Fibroblast of gingiva (primary cell): ENCODE data around the gene PDE1A.

ENCODE experiments used
- DNase-seq: peaks from one replicate; pipeline ENCODE4 v3.0.0-alpha.2; 2011; ENCODE audit warnings: low read depth

PDE1A gene

DNA sequence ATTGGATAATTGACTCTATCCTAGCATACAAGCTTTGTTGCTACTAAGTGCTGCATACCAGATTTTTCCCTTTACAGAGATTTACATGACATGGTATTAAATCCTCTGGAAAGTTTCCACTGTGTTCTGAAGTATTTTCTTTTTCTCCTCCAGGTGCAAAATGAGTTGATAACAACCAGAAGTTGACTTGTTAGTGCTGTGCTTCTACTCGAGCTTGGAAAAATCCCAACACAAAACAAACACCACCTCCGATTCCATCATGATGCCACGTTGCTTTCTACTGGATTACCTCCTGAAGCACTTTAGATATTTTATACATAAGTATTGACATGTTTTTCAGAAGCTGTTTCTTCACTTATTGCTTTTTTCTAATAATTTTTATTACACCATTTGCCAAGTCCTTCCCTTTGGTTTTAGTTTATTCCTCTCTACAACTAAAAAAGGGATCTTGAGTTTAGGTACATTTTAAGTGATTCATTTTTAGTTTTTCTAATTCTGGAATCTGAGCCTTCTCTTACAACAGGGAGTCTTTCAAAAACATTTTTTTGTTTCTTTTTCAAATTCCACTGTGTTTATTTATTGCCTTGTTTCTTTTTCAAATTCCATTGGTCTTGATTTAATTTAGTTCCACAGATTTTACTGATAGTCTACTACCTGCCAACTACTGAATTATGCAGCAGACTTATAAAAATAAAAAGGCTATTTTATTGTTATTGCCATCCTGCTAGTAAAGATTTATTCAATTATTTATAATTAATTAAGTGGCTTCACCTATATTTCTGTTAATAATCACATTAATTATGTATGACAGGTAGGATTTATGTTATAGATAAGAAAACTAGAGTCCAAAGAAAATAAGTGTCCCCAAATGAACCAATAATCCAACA, 297.8 kb downstream of the PDE1A start:
- peak; percentile 37 for DNase-seq

DNA sequence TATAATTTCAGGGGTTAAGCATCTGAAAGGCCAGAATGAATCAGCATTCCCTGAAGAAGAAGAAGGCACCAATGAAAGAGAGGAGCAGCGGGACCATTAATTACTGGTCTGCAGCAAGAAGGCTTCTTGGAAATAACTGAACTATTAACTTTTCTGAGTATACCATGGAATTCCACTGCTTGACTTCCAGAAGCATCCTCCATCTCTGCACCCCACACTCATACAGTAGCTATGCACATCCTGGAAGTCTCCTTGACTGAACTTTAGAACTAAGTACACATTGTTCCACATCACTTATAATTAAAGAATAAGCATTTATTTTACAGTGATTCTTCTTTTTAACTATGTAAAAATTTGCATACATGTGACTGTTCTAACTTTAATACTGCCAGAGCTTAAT, 309.6 kb downstream of the PDE1A start:
- peak; percentile 2 for DNase-seq

DNA sequence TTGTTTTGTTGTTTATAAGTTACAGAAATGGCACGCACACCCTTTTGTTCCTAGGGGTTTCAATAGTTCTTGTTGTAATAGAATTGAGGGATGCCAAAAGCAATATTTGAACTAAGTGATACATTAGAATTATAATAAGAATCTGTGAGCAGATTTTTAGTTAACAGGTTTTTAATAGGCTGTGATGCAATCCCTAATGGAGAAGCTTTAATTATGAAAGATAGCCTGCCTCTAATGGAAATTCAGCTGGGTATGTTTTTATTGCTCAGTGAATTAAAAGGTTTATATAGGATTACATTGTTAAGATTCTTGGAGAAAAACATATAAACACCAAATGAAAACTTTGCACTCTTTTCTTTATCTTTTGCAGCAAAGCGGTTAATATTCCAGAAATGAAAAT, 310.1 kb downstream of the PDE1A start:
- no peak for DNase-seq

DNA sequence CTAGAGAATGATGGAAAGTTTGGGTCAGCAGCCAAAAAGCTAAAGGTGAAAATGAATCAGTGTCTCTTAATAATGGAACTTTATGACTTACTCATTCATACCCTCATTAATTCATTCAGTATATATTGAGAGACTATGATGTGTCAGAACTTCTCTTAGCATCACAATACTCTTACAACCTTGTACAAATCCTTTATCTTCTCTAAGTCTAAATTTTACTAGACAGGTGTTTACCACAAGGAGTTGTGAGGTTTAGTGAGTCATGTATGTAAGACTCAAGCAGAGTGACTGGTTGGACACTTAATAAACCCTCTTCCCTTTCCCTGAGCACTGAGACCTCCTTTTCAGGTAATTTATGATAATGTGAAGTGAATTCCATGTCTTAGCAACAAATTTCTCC, 311.6 kb downstream of the PDE1A start:
- DNase-seq, result no peak

DNA sequence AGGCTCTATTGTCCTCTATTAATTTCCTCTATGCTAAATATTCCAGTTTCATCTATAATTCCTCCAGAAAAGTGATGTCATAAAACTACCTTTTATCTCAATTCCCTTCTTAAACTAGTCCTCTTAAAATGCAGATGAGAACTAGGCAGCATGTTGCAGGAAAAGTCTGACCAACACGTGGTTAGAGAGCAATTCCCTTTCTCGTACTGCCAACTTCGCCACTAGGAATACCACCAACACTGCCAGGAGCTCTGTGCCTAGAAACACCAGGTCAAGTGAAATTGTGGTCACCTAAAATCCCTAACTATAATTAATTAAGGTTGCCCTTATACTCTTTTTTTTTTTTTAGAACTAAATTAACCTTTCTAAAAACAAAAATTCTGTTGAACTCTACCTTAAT, 313.5 kb downstream of the PDE1A start:
- no peak for DNase-seq

DNA sequence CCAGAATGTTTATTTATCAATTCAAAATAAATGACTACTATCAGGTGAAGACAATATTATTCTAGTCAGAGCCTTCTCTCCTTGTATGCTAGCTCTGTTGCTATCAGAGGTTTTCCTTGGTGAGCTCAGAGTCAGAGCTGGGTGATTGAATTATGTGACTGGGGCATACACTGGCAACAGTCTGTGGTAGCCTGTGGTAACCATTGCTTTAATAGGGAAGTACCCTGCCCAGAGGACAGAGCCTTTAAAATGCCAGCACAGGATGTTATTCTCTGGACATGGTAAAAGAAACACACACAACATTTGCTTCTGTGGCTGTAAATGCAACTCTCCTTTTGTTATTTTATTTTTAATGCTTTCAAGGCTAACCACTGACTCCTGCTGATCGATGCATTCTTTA, 316.5 kb downstream of the PDE1A start:
- no peak for DNase-seq

DNA sequence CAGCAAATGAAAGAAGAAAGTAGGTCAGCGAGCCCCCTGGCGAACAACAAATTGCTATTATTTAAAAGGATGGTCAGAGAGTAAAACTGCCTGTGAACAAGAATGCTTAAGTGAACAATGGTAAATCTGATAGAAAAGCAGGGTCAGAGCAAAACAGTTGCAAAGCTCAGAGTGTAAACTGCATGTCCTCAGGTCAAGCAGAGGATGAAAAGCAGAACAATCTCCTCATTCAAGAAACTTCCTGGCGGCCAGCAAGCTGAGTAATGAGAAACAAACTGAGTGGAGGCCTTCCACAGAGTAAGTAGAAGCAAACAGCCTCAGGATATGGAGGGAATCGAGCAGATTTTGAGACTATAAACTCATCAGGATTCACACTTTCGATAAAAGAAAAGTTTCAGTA, 323.3 kb downstream of the PDE1A start:
- DNase-seq, result peak; percentile 1

DNA sequence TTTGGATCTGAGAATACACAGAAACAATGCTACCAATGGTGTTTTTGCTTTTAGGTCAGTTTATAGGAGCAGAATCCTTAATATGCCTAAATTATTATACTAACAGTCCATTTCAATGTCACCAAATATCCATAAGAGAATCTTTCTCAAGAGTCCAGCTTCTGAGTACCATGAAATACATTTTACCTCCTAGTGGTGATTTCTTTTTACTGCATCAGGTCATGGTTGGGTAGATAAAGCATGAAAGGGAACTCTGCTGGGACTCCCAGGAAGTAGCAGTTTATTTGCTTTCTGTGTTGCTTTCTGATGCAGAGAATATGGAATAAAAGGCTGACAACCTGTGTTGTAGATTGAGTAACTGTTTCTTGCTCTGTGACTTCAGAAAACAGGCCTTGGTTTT, 325.6 kb downstream of the PDE1A start:
- DNase-seq, result no peak

DNA sequence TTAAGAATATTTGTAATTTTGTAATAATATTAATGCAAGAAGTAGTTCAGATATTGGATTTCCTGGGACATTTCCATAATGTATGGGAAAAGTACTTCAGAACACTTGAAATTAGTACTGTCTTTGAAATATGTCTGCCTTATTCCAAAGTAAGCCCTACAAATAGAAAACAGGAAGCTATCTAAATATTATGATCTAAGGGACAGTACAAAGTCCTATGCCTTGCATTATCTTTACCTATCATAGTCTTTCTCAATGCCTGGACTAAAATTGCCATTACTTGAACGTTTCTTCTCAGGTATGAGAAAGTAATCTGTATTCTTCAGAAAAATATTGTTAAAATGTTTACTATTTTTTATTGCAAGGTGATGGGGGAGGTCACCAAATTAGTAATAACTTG, 328.2 kb downstream of the PDE1A start:
- DNase-seq, result no peak

DNA sequence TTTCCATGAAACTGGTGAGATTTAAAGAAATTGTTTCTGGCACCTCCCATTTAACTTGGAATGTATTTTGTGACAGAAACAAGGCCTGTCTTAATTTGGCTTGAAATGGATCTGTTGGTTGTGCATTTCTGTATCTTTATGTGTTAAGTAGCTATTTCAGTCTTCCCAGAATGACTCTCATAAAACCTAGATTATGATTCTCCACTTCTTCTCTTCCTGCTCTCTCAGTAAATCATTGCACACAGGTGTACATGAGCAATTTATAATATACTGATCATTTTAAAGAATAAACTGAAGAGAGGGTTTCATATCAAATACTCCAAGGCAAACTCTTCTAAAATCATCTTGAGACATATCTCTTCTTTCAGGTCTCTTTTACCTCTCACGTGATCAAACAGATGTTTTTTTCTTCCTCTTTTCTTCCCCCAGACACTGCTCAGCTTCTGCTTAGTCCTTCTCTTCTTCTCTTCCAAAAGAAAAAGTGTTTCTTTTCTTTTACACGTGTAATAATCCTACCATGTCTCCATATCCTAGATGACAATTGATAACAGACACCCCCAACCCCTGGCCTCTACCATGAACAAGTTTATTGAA, 329.2 kb downstream of the PDE1A start:
- no peak for DNase-seq

DNA sequence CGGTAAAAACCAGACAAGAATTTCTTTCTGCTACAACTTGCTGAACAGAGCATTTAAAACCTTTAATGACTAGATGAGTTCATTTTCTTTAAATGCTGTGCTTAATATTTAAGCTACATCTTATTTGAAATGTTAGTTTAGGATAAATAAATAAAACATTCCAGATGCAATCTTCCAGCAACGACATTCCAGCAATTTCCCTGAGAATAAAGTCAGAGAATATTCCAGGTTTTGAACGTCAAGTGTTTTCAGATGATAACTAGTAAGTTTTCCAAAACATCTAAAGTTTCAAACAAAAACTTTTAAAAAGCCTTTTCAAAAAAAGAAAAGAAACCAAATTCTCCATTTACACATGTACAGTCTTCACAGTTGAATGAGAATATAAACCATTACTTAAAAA, 336.4 kb downstream of the PDE1A start:
- DNase-seq, result no peak
